Upper lobe of left lung (tissue), 4 donors: Measurements from ENCODE around the gene IFT22.

ENCODE experiments used
- EP300 ChIP-seq, 4 donors: sonication (generic); formaldehyde crosslinking; IDR thresholded peaks; one replicate each; pipeline ENCODE4 v1.5.1; 2017; ENCODE audit warnings: antibody characterized with exemption in 4 of 4, control low read depth in 2 of 4
- POLR2AphosphoS5 ChIP-seq, 2 donors: sonication (generic); formaldehyde crosslinking; IDR thresholded peaks; one replicate each; pipeline ENCODE4 v1.5.1; 2017; ENCODE audit warnings: antibody characterized with exemption in 2 of 2
- TF ChIP-seq, protein P1 (sequence below), 6 experiments: fragments of 450-650 bp in 4 of 6; fragments of 200-600 bp in 2 of 6; sonication (generic) in 2 of 6; IDR thresholded peaks; one replicate each; pipeline ENCODE4 v1.5.1; 2016 to 2019; ENCODE audit warnings: antibody characterized with exemption in 6 of 6

DNA sequence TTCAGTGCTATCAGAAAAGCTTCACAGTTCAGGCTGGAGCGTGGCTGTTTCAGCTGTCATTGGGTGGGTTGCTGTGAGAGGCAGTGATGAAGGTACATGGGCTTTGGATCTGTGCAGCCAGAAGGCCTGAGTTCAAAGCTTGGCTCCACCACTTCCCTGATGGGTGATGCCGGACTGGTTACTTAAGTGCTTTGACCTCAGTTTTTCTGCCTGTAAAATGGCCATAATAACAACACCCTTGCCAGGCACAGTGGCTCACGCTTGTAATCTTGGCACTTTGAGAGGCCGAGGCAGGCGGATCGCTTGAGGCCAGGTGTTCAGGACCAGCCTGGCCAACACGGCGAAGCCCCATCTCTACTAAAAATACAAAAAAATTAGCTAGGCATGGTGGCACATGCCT is 10.4 kb upstream of the IFT22 start:
- TF ChIP-seq, protein P1, sequence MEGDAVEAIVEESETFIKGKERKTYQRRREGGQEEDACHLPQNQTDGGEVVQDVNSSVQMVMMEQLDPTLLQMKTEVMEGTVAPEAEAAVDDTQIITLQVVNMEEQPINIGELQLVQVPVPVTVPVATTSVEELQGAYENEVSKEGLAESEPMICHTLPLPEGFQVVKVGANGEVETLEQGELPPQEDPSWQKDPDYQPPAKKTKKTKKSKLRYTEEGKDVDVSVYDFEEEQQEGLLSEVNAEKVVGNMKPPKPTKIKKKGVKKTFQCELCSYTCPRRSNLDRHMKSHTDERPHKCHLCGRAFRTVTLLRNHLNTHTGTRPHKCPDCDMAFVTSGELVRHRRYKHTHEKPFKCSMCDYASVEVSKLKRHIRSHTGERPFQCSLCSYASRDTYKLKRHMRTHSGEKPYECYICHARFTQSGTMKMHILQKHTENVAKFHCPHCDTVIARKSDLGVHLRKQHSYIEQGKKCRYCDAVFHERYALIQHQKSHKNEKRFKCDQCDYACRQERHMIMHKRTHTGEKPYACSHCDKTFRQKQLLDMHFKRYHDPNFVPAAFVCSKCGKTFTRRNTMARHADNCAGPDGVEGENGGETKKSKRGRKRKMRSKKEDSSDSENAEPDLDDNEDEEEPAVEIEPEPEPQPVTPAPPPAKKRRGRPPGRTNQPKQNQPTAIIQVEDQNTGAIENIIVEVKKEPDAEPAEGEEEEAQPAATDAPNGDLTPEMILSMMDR (IDR thresholded peaks at IDR 0.05) = no peak
- TF ChIP-seq EP300 (IDR thresholded peaks at IDR 0.05) (no peak), POLR2AphosphoS5 (IDR thresholded peaks at IDR 0.05) (no peak)
